Stimulated activated naive CD8-positive, alpha-beta T cell treated with anti-CD3 and anti-CD28 coated beads, Interleukin-15, Interleukin-2, amounts not matched to agents 100 U/mL and 50 U/mL, for 24 hours (primary cell): ENCODE data around the gene HOXC5.
"Not testable (repeated sequence)": the region's sequence is repeated elsewhere in the genome, so short reads cannot be mapped to it uniquely, and the experiment has no call there.

Experiments used
- ATAC-seq: fragments of 150-1000 bp; cut with Tn5 transposase; one replicate; pipeline ENCODE4 v1.10.0; 2021
- DNase-seq: peaks from one replicate; pipeline ENCODE4 v3.0.0; 2021

The HOXC5 gene

GRCh38 chr12:54066408-54066807 is 33.6 kb downstream of the HOXC5 start:
- no peak for ATAC-seq

GRCh38 chr12:54068418-54069070 is 35.7 kb downstream of the HOXC5 start:
- DNase-seq (no peak), ATAC-seq (no peak)

More at GRCh38 chr12:54066408-54066807, 33.6 kb downstream of the HOXC5 start:
- DNase-seq: no peak

- ATAC-seq (no peak), DNase-seq (no peak)
Measured at GRCh38 chr12:54071942-54072341, 39.1 kb downstream of the HOXC5 start.

- no peak for ATAC-seq
Measured at GRCh38 chr12:54074308-54074707, 41.5 kb downstream of the HOXC5 start.

GRCh38 chr12:54075409-54075808 is 42.6 kb downstream of the HOXC5 start:
- ATAC-seq (no peak), DNase-seq (no peak)

More at GRCh38 chr12:54074308-54074707, 41.5 kb downstream of the HOXC5 start:
- no peak for DNase-seq

GRCh38 chr12:54075974-54076373 is 43.1 kb downstream of the HOXC5 start:
- no peak for ATAC-seq
- DNase-seq: no peak

- ATAC-seq, DNase-seq: not testable (repeated sequence)
Measured at GRCh38 chr12:54077843-54078242, 45.0 kb downstream of the HOXC5 start.

GRCh38 chr12:54079115-54079514 is 46.3 kb downstream of the HOXC5 start:
- DNase-seq, ATAC-seq: not testable (repeated sequence)

GRCh38 chr12:54080008-54080924 is 47.4 kb downstream of the HOXC5 start:
- DNase-seq, ATAC-seq: not testable (repeated sequence)

GRCh38 chr12:54081053-54081514 is 48.2 kb downstream of the HOXC5 start:
- ATAC-seq: not testable (repeated sequence)
- peak; percentile 13 for DNase-seq

- peak; percentile 38 for DNase-seq
- not testable (repeated sequence) for ATAC-seq
Measured at GRCh38 chr12:54081581-54082396, 48.9 kb downstream of the HOXC5 start.

- DNase-seq: peak; percentile 43
- ATAC-seq: no peak
Measured at GRCh38 chr12:54082397-54082892, 49.6 kb downstream of the HOXC5 start.
